ENCODE measurements around the gene FYB2. TPM values are rescaled to one million over a fixed set of nuclear protein-coding genes. Genes with fewer than 3 reads are reported as not detected.

Gene FYB2
- total RNA-seq, 1 donor from 2014 or later = 0.14 TPM

- Histone ChIP-seq H3K27me3 (ENCODE audit: insufficient read depth, low read length) (no peaks in the 10 kb centered on the region), H3K9ac (ENCODE audit: low read length) (no peak within 1 kb of the TSS), H3K4me1 (ENCODE audit: insufficient read depth, low read length) (no peaks in the 10 kb centered on the region), H3K79me2 (ENCODE audit: insufficient read depth, low read length) (no peaks in the 10 kb centered on the region), H3K27ac (ENCODE audit: low read depth, low read length) (no peak within 1 kb of the TSS), H3K4me3 (ENCODE audit: insufficient read depth, low read depth, low read length) (no peak within 1 kb of the TSS), H3K9me3 (ENCODE audit: insufficient read depth, low read depth, low read length) (no peaks in the 10 kb centered on the region), H3K36me3 (ENCODE audit: insufficient read depth, low read length) (no peaks in the 10 kb centered on the region), H3K4me2 (ENCODE audit: low read length) (no peak within 1 kb of the TSS), H2AFZ (ENCODE audit: low read depth, low read length) (no peak within 1 kb of the TSS), H4K20me1 (ENCODE audit: insufficient read depth, low read length) (no peaks in the 10 kb centered on the region)
- H3K36me3 Mint-ChIP-seq (ENCODE audit: low read depth, unreplicated experiment) = no peaks in the 10 kb centered on the region
- no peak within 1 kb of the TSS for H3K4me3 Mint-ChIP-seq (ENCODE audit: unreplicated experiment)
- no peaks in the 10 kb centered on the region for H3K9me3 Mint-ChIP-seq (ENCODE audit: unreplicated experiment)
- no peak within 1 kb of the TSS for H3K27ac Mint-ChIP-seq (ENCODE audit: unreplicated experiment)
- H3K27me3 Mint-ChIP-seq (ENCODE audit: low read depth, unreplicated experiment) = peaks cover 3% of the 10 kb centered on the region
- FAIRE-seq = no peak
- no peak for DNase-seq (ENCODE audit: low read depth)
- H3K4me1 Mint-ChIP-seq (ENCODE audit: low read depth, unreplicated experiment) = no peaks in the 10 kb centered on the region
- TF ChIP-seq EZH2 (IDR thresholded peaks at IDR 0.05; ENCODE audit: insufficient read depth, low read length) (no peak), CTCF (IDR thresholded peaks at IDR 0.05; ENCODE audit: insufficient read depth, low read depth, low read length) (no peak)
Observed at GRCh38 chr1:56854521-56855099, 35.4 kb upstream of the FYB2 start, which contains the start of gene C8A. C8A (plus strand) TSS chr1:56854797; CDS start chr1:56854902, 105 bp downstream.

GRCh38 chr1:56852476-56852875, 33.3 kb upstream of the FYB2 start:
- Histone ChIP-seq H3K9ac (ENCODE audit: low read length) (no peak overlapping the region), H3K27ac (ENCODE audit: low read depth, low read length) (no peak overlapping the region), H3K36me3 (ENCODE audit: insufficient read depth, low read length) (no peaks in the 10 kb centered on the region), H3K9me3 (ENCODE audit: insufficient read depth, low read depth, low read length) (no peaks in the 10 kb centered on the region), H2AFZ (ENCODE audit: low read depth, low read length) (no peak overlapping the region), H3K4me1 (ENCODE audit: insufficient read depth, low read length) (no peaks in the 10 kb centered on the region), H3K79me2 (ENCODE audit: insufficient read depth, low read length) (no peaks in the 10 kb centered on the region), H4K20me1 (ENCODE audit: insufficient read depth, low read length) (no peaks in the 10 kb centered on the region), H3K4me3 (ENCODE audit: insufficient read depth, low read depth, low read length) (no peak overlapping the region), H3K27me3 (ENCODE audit: insufficient read depth, low read length) (no peaks in the 10 kb centered on the region), H3K4me2 (ENCODE audit: low read length) (no peak overlapping the region)
- FAIRE-seq = no peak
- H3K4me3 Mint-ChIP-seq (ENCODE audit: unreplicated experiment) = no peak overlapping the region
- peaks cover 3% of the 10 kb centered on the region for H3K9me3 Mint-ChIP-seq (ENCODE audit: unreplicated experiment)
- TF ChIP-seq EZH2 (IDR thresholded peaks at IDR 0.05; ENCODE audit: insufficient read depth, low read length) (no peak), CTCF (IDR thresholded peaks at IDR 0.05; ENCODE audit: insufficient read depth, low read depth, low read length) (no peak)
- H3K36me3 Mint-ChIP-seq (ENCODE audit: low read depth, unreplicated experiment) = no peaks in the 10 kb centered on the region
- H3K27ac Mint-ChIP-seq (ENCODE audit: unreplicated experiment) = no peak overlapping the region
- H3K4me1 Mint-ChIP-seq (ENCODE audit: low read depth, unreplicated experiment) = no peaks in the 10 kb centered on the region
- no peak for DNase-seq (ENCODE audit: low read depth)
- H3K27me3 Mint-ChIP-seq (ENCODE audit: low read depth, unreplicated experiment) = peaks cover 13% of the 10 kb centered on the region

- Mint-ChIP-seq H3K36me3 (ENCODE audit: low read depth, unreplicated experiment) (no peaks in the 10 kb centered on the region), H3K4me3 (ENCODE audit: unreplicated experiment) (no peak overlapping the region), H3K4me1 (ENCODE audit: low read depth, unreplicated experiment) (no peaks in the 10 kb centered on the region), H3K27ac (ENCODE audit: unreplicated experiment) (no peak overlapping the region), H3K9me3 (ENCODE audit: unreplicated experiment) (peaks cover 5% of the 10 kb centered on the region), H3K27me3 (ENCODE audit: low read depth, unreplicated experiment) (peaks cover 14% of the 10 kb centered on the region)
- H4K20me1 ChIP-seq (ENCODE audit: insufficient read depth, low read length) = no peaks in the 10 kb centered on the region
- no peaks in the 10 kb centered on the region for H3K36me3 ChIP-seq (ENCODE audit: insufficient read depth, low read length)
- no peak for TF ChIP-seq CTCF (IDR thresholded peaks at IDR 0.05; ENCODE audit: insufficient read depth, low read depth, low read length)
- no peak for TF ChIP-seq EZH2 (IDR thresholded peaks at IDR 0.05; ENCODE audit: insufficient read depth, low read length)
- no peak overlapping the region for H2AFZ ChIP-seq (ENCODE audit: low read depth, low read length)
- FAIRE-seq = no peak
- no peaks in the 10 kb centered on the region for H3K9me3 ChIP-seq (ENCODE audit: insufficient read depth, low read depth, low read length)
- no peak overlapping the region for H3K4me2 ChIP-seq (ENCODE audit: low read length)
- no peak overlapping the region for H3K9ac ChIP-seq (ENCODE audit: low read length)
- no peak overlapping the region for H3K27ac ChIP-seq (ENCODE audit: low read depth, low read length)
- no peaks in the 10 kb centered on the region for H3K27me3 ChIP-seq (ENCODE audit: insufficient read depth, low read length)
- no peak overlapping the region for H3K4me3 ChIP-seq (ENCODE audit: insufficient read depth, low read depth, low read length)
- no peaks in the 10 kb centered on the region for H3K4me1 ChIP-seq (ENCODE audit: insufficient read depth, low read length)
- no peaks in the 10 kb centered on the region for H3K79me2 ChIP-seq (ENCODE audit: insufficient read depth, low read length)
- DNase-seq (ENCODE audit: low read depth) = no peak
Observed at GRCh38 chr1:56850922-56851321, 31.7 kb upstream of the FYB2 start.
